GM12801 (cell line): ENCODE results near the gene SORT1.

Source experiments
- CTCF ChIP-seq: IDR thresholded peaks from one replicate; pipeline ENCODE4 v1.5.1; 2011; ENCODE audit warnings: control low read depth; ENCODE audit not compliant: insufficient read length; ENCODE audit errors: extremely low read depth

SORT1 gene

GRCh38 chr1:109267743-109268300 lies 129.9 kb downstream of the SORT1 start:
- TF ChIP-seq CTCF, result no peak

GRCh38 chr1:109266965-109267364 lies 130.8 kb downstream of the SORT1 start:
- no peak for TF ChIP-seq CTCF

DNA sequence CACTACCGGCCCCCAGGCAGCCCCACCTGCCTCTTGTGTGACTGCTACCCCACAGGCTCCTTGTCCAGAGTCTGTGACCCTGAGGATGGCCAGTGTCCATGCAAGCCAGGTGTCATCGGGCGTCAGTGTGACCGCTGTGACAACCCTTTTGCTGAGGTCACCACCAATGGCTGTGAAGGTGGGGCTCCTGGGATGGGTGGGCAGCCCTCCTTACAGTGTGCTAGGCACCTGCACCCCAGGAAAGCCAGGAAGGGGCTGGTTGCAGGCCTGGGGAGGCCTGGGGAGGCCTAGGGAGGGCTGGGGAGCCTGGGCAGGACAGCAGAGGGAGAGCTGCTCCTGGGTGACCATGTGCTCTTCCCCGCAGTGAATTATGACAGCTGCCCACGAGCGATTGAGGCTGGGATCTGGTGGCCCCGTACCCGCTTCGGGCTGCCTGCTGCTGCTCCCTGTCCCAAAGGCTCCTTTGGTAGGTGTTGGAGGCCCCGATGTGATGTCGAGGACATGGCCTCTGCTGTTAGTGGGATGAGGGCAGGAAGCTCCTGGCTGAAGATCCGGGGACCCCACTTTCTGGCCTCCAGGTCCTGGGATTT lies 131.9 kb downstream of the SORT1 start:
- TF ChIP-seq CTCF, result no peak

- TF ChIP-seq CTCF, result no peak
These were observed 132.7 kb downstream of the SORT1 start for GRCh38 chr1:109265016-109265415.

- TF ChIP-seq CTCF, result no peak
These were observed 133.4 kb downstream of the SORT1 start for GRCh38 chr1:109264379-109264755.

DNA sequence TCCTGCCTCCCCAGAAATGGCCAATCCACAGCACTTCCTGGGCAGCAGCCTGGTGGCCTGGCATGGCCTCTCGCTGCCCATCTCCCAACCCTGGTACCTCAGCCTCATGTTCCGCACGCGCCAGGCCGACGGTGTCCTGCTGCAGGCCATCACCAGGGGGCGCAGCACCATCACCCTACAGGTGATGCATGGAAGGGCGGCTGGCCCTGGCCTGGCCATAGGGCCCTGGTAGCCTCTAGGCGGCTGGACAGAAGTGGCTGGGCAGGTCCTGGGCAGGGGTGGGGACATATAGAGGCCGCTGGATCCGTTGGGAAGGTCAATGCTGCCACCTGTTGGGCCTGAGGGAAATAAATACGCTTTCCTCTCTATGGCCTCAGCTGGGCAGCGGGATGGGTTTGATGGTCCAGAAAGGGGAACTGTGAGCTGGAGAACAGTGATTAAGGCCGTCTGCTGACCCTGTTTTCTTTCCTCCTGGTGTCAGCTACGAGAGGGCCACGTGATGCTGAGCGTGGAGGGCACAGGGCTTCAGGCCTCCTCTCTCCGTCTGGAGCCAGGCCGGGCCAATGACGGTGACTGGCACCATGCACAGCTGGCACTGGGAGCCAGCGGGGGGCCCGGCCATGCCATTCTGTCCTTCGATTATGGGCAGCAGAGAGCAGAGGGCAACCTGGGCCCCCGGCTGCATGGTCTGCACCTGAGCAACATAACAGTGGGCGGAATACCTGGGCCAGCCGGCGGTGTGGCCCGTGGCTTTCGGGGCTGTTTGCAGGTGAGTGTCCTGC lies 133.9 kb downstream of the SORT1 start:
- TF ChIP-seq CTCF, result peak; percentile 34

- TF ChIP-seq CTCF, result no peak
These were observed 134.5 kb downstream of the SORT1 start for GRCh38 chr1:109263234-109263596.
